Heart right ventricle (tissue), 16 donors: Measurements from ENCODE around the gene GPER1. TPM values are rescaled to one million over a fixed set of nuclear protein-coding genes. Genes with fewer than 3 reads are reported as not detected.
A peak's percentile ranks its signal among the peaks of the same experiment; 100 is the strongest.

Experiments
- ATAC-seq, 8 donors: fragments of 200-7000 bp; cut with Tn5 transposase; one replicate each; pipeline ENCODE4 v1.9.1; 2020; ENCODE audit warnings: mild to moderate bottlenecking in 8 of 8, moderate library complexity in 8 of 8, moderate number of reproducible peaks in 1 of 8
- DNase-seq, 2 donors: peaks; one replicate each; pipeline ENCODE4 v3.0.0-alpha.2; 2020
- H3K27ac ChIP-seq, 10 donors: fragments of 200-600 bp; sonication (generic) in 2 of 10; one replicate each; pipeline versions ENCODE4 v1.5.0 to v1.8.0; 2020 to 2022; ENCODE audit warnings: mild to moderate bottlenecking in 3 of 10
- H3K27me3 ChIP-seq, 7 donors: fragments of 200-600 bp; one replicate each; pipeline ENCODE4 v1.8.0; 2021 to 2022; ENCODE audit warnings: mild to moderate bottlenecking in 2 of 7
- H3K36me3 ChIP-seq, 9 donors: fragments of 200-600 bp; sonication (generic) in 1 of 9; one replicate each; pipeline versions ENCODE4 v1.5.0 to v1.8.0; 2020 to 2022; ENCODE audit warnings: mild to moderate bottlenecking in 2 of 9
- H3K4me1 ChIP-seq, 9 donors: fragments of 200-600 bp; sonication (generic) in 1 of 9; one replicate each; pipeline versions ENCODE4 v1.5.0 to v1.8.0; 2020 to 2022; ENCODE audit warnings: mild to moderate bottlenecking in 4 of 9
- H3K4me3 ChIP-seq, 10 donors: fragments of 200-600 bp; sonication (generic) in 2 of 10; one replicate each; pipeline versions ENCODE4 v1.5.0 to v1.8.0; 2020 to 2022; ENCODE audit warnings: mild to moderate bottlenecking in 7 of 10, moderate library complexity in 2 of 10
- H3K9me3 ChIP-seq, 11 donors: fragments of 200-600 bp in 10 of 11; sonication (generic) in 2 of 11; one replicate each; pipeline versions ENCODE4 v1.5.0 to v1.8.0; 2013 to 2022; ENCODE audit warnings: mild to moderate bottlenecking in 2 of 11, control low read depth in 1 of 11, moderate library complexity in 1 of 11
- WGBS, 2 donors: extraction: QIAGEN DNeasy Blood & Tissue Kit; methylation state at CpG; one replicate each; pipeline ENCODE4 v1.1.7; 2013; ENCODE audit warnings: inconsistent platforms in 1 of 2; 5-methylcytosine and 5-hydroxymethylcytosine counted together
- intact Hi-C, 10 donors: fragments of 100-400 bp; cut with DNase I; formaldehyde crosslinking; loops; one replicate each; pipeline versions ENCODE4 v1.11.1 to v1.14.2; 2022
- polyA plus RNA-seq, 2 donors: library from polyadenylated mRNA; stranded (reverse); fragments of 200-250 nt; gene quantifications; one replicate each; pipeline ENCODE4 v1.2.3, GENCODE V29; 2013
- total RNA-seq, 10 donors: library from RNA; stranded (reverse); fragmentation: NEBNext Ultra II Directional in 3 of 10; extraction: Animal tissue kit (Norgen Biotek cat#: 25700) in 3 of 10; gene quantifications; one replicate each; pipeline versions ENCODE4 v1.2.1 to v1.2.4, GENCODE V29; 2021 to 2023
- TF ChIP-seq, protein P1 (sequence below), 9 donors: fragments of 200-600 bp; sonication (generic) in 2 of 9; IDR thresholded peaks; one replicate each; pipeline versions ENCODE4 v1.5.0 to v1.8.0; 2021 to 2022; ENCODE audit warnings: antibody characterized with exemption in 9 of 9, mild to moderate bottlenecking in 5 of 9, moderate library complexity in 1 of 9
- donor health status: Arrhythmogenic right ventricular cardiomyopathy.
- donor health status: ischemic (EF 13 %, LVEDD 7.1; RV severe dilation, severe dysfunction).
- donor health status: healthy with polysubstance abuse.
- donor health status: DM: no; HTN: yes; CAD: no.
- donor health status: DM: no; HTN: no; CAD: no.
- donor health status: ischemic (EF 25% LVEDD 6.9; RV normal size, moderate dysfunction).
- donor health status: ischemic (EF 25% LVEDD 5.7; RV mildly dilated, moderate dysfunction).
- donor health status: healthy.
- donor health status: DM: yes; HTN: yes; CAD: no.
- donor health status: Ischemic cardiomyopathy.
- donor health status: ischemic (EF 35%, LVEDD 5.7; RV mildly dilated, moderate dysfunction).
- donor health status: nonischemic (EF 11% LVEDD 7.7; RV severe dilation, severe dysfunction).
- donor health status: DM: yes; HTN: yes; CAD: no.
- donor health status: PGD.
- donor health status: ischemic (EF 29% LVEDD 5.4; RV normal size, mild dysfunction).
- donor health status: nonischemic (EF 23%, LVEDD 6.1; RV moderate dilation, normal function).

The GPER1 gene
- total and polyA plus RNA-seq, 12 donors, result 1.1 to 4.7 (median 1.9) TPM

DNA sequence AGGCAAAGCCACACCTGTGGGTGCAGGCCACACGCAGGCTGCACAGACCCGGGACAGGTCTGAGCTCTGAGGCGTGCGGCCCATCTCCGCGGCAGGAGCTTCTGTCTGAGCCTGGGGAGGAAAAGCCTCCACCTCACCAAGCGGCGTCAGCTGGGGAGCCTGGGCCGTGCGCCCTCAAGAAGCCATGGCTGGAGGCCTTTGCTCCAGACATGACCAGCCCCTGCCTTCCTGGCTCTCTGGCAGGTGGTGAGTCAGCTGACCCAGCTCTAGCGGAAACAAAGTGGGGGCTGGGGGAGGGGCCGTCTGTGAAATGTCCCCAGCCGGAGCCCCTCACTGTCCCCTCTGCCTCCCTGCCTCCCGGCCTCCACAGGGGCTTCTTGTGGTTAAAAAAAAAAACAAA, 12.5 kb downstream of the GPER1 start:
- 84 to 87% methylated on average over 14 of the region's 14 CpGs for WGBS, 2 donors

DNA sequence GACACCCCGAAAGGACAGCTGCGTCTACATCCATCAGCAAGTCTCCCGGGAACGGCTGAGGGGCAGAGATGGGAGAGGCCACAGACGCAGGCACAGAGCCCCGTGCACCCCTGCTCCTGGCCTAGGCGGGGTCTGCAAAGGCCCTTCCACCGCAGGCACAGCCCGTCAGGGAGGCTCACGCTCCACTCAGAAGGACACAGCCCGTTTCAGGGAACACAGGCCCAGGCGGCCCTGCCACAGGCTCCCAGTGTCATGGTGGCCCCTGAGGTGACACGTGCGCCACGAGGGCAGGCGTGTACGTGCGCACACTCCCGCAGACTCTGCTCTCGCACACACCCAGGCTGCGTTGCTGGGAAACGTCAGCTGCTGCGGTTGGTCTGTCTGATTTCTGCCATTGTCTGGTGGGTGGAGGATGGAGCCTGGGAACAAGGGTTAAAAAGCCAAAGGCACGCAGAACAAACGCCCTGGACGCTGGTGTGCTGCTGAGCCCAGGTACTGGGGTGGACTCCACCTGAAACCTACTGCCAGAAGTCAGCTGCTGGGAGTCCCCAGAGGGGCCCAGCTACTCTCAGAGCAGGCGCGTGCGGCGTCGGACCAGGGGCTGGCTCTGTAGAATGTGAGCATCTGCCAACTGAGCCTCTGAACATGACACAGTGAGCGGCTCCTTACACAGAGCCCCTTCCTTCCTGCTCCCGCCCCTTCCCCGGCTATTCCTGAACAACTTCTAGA, 13.1 kb downstream of the GPER1 start:
- TF ChIP-seq, protein P1, sequence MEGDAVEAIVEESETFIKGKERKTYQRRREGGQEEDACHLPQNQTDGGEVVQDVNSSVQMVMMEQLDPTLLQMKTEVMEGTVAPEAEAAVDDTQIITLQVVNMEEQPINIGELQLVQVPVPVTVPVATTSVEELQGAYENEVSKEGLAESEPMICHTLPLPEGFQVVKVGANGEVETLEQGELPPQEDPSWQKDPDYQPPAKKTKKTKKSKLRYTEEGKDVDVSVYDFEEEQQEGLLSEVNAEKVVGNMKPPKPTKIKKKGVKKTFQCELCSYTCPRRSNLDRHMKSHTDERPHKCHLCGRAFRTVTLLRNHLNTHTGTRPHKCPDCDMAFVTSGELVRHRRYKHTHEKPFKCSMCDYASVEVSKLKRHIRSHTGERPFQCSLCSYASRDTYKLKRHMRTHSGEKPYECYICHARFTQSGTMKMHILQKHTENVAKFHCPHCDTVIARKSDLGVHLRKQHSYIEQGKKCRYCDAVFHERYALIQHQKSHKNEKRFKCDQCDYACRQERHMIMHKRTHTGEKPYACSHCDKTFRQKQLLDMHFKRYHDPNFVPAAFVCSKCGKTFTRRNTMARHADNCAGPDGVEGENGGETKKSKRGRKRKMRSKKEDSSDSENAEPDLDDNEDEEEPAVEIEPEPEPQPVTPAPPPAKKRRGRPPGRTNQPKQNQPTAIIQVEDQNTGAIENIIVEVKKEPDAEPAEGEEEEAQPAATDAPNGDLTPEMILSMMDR (IDR thresholded peaks at IDR 0.05), result no peak
- Histone ChIP-seq H3K36me3 (peaks cover 0 to 3% (median 0%) of the 10 kb centered on the region in 9 donors), H3K4me1 (peaks cover 0 to 29% (median 7%) of the 10 kb centered on the region in 9 donors), H3K9me3 (no peaks in the 10 kb centered on the region), H3K4me3 (no peak overlapping the region), H3K27ac (no peak overlapping the region), H3K27me3 (no peaks in the 10 kb centered on the region)
- ATAC-seq (no peak), DNase-seq (no peak)
- intact Hi-C loops, result no loop called here
- WGBS, 2 donors, result 75 to 88% methylated on average over 34 of the region's 34 CpGs

More for the DNA sequence above, 12.5 kb downstream of the GPER1 start:
- ATAC-seq (no peak), DNase-seq (no peak)
- H3K4me1 ChIP-seq, result peaks cover 0 to 32% (median 12%) of the 10 kb centered on the region in 9 donors
- peaks cover 0 to 3% (median 0%) of the 10 kb centered on the region in 9 donors for H3K36me3 ChIP-seq
- H3K27ac ChIP-seq, result no peak overlapping the region
- H3K9me3 ChIP-seq, result no peaks in the 10 kb centered on the region
- TF ChIP-seq, protein P1 (IDR thresholded peaks at IDR 0.05), result no peak
- H3K4me3 ChIP-seq, result no peak overlapping the region
- H3K27me3 ChIP-seq, result no peaks in the 10 kb centered on the region
- intact Hi-C loops, result no loop called here

DNA sequence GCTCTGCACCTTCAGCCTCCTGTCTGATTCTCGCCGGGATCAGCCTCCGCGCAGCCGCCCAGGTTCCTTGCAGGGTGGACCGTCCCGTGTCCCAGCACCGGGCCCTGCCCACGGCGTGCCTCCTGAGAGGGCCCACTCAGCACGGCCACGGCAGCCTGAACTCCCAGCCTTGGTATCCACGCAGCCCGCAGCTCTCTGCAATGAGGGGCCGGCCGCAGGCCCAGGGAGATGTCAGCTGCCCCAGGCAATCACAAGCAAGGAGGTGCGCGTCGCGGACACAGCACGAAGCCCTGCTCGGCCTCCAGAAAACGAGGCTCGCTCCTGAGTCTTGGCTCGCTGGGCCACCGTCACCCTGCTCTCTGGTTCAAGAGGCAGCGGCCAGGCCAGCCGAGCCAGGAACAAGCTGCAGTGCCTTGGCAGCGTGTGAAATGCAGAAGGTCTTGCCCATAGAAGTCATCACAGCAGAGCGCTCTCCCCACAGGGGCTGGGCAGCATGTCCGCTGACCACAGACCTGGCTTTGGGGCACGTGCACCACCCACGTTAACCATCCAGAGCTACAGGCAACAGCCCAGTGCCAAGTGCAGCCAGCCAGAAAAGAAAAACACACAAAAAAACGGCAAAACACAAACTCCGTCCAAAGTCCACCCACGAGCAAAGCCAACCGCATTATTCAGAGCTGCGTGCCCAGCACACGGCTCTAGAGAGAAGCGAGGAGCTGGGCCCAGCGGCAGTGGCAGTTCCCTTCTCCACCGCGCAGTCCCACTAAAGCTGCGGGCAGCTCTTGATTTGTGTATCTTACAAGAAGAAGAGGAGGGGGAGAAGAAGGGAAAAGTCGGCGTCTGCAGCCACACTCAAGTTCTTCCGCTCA, 13.9 kb downstream of the GPER1 start:
- H3K4me3 ChIP-seq, result no peak overlapping the region
- peaks cover 0 to 3% (median 0%) of the 10 kb centered on the region in 9 donors for H3K36me3 ChIP-seq
- intact Hi-C loops, result no loop called here
- ATAC-seq (no peak), DNase-seq (no peak)
- H3K9me3 ChIP-seq, result no peaks in the 10 kb centered on the region
- 91 to 93% methylated on average over 47 of the region's 47 CpGs for WGBS, 2 donors
- TF ChIP-seq, protein P1 (IDR thresholded peaks at IDR 0.05), result no peak
- H3K4me1 ChIP-seq, result peaks cover 0 to 28% (median 3%) of the 10 kb centered on the region in 9 donors
- no peak overlapping the region for H3K27ac ChIP-seq
- no peaks in the 10 kb centered on the region for H3K27me3 ChIP-seq

- Histone ChIP-seq H3K27ac (peak overlapping the region in 5 of 10 donors; percentile 26 to 56 (median 39)), H3K4me1 (peaks cover 0 to 33% (median 3%) of the 10 kb centered on the region in 9 donors), H3K27me3 (no peaks in the 10 kb centered on the region), H3K4me3 (no peak overlapping the region), H3K9me3 (no peaks in the 10 kb centered on the region), H3K36me3 (peaks cover 0 to 3% (median 0%) of the 10 kb centered on the region in 9 donors)
- TF ChIP-seq, protein P1 (IDR thresholded peaks at IDR 0.05), result no peak
- intact Hi-C loops, result no loop called here
- ATAC-seq (no peak), DNase-seq (peak in 1 of 2 donors; percentile 9)
- WGBS, 2 donors, result 87% methylated on average over 34 of the region's 34 CpGs
These were observed 15.3 kb downstream of the GPER1 start for GRCh38 chr7:1103009-1103788.
